Measurements from ENCODE around the gene GPR83.
A peak's percentile ranks its signal among the peaks of the same experiment; 100 is the strongest.

GPR83 gene

GRCh38 chr11:94400839-94401772, at the start of gene GPR83:
Gene GPR83, minus strand, starts transcription at chr11:94401419. Its CDS starts 172 bp downstream, at chr11:94401247.
- peaks cover 8% of the 10 kb centered on the region for H3K4me1 ChIP-seq (ENCODE audit: control insufficient read depth, insufficient read depth, low read length, unreplicated experiment)
- H3K27me3 ChIP-seq (ENCODE audit: insufficient read depth, low read length): peaks cover 61% of the 10 kb centered on the region
- H3K4me3 ChIP-seq (ENCODE audit: low read depth, low read length): peak within 1 kb of the TSS; percentile 72
- H3K27ac ChIP-seq (ENCODE audit: low read depth, low read length): no peak within 1 kb of the TSS
- no peaks in the 10 kb centered on the region for H3K36me3 ChIP-seq (ENCODE audit: insufficient read depth, low read length)
- H2AFZ ChIP-seq (ENCODE audit: low read length, unreplicated experiment): no peak within 1 kb of the TSS
- no peaks in the 10 kb centered on the region for H3K79me2 ChIP-seq (ENCODE audit: control insufficient read depth, insufficient read depth, low read length, unreplicated experiment)

DNA sequence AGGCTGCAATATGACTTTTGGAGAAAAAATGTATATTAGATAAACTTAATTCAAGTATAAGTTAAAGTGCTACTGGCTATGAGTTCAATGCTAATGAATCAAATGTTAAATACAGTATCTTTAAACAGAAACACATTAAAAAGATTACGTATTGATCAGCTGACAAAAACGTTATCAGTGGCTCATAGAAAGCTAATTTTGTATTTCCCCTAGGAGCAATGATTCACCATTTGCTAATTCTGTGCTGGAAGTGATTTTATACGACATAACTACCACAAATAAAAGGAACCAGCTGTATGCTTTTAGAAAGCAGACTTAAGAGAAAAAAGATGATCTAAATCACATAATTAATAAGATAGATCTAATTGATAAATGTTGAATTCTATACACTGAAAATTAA, 48.8 kb upstream of the GPR83 start:
- Histone ChIP-seq H2AFZ (ENCODE audit: low read length, unreplicated experiment) (no peak overlapping the region), H3K36me3 (ENCODE audit: insufficient read depth, low read length) (peaks cover 15% of the 10 kb centered on the region), H3K27me3 (ENCODE audit: insufficient read depth, low read length) (no peaks in the 10 kb centered on the region), H3K4me3 (ENCODE audit: low read depth, low read length) (peak overlapping the region; percentile 5; the same call in 1 of the 2 replicates), H3K4me1 (ENCODE audit: control insufficient read depth, insufficient read depth, low read length, unreplicated experiment) (peaks cover 11% of the 10 kb centered on the region), H3K27ac (ENCODE audit: low read depth, low read length) (peak overlapping the region; percentile 75), H3K79me2 (ENCODE audit: control insufficient read depth, insufficient read depth, low read length, unreplicated experiment) (no peaks in the 10 kb centered on the region)

DNA sequence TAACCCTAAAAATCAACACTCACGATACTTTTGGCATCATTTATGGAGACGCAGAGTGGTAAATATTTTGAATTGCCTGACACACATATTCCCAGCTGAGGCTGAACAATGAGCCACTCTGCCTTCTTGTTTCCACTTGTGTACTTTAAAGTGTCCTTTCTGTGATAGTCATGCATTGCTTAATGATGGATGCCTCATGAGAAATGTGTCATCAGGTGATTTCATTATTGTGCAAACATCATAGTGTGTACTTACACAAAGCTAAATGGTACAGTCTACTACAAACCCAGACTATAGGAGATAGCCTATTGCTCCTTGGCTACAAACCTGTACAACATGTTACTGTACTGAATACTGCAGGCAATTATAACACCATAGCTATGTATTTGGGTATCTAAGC, 48.2 kb upstream of the GPR83 start:
- no peak overlapping the region for H2AFZ ChIP-seq (ENCODE audit: low read length, unreplicated experiment)
- no peaks in the 10 kb centered on the region for H3K27me3 ChIP-seq (ENCODE audit: insufficient read depth, low read length)
- peak overlapping the region; percentile 75 for H3K27ac ChIP-seq (ENCODE audit: low read depth, low read length)
- peaks cover 15% of the 10 kb centered on the region for H3K36me3 ChIP-seq (ENCODE audit: insufficient read depth, low read length)
- H3K4me1 ChIP-seq (ENCODE audit: control insufficient read depth, insufficient read depth, low read length, unreplicated experiment): peaks cover 11% of the 10 kb centered on the region
- H3K4me3 ChIP-seq (ENCODE audit: low read depth, low read length): peak overlapping the region; percentile 5; the same call in 1 of the 2 replicates
- no peaks in the 10 kb centered on the region for H3K79me2 ChIP-seq (ENCODE audit: control insufficient read depth, insufficient read depth, low read length, unreplicated experiment)

DNA sequence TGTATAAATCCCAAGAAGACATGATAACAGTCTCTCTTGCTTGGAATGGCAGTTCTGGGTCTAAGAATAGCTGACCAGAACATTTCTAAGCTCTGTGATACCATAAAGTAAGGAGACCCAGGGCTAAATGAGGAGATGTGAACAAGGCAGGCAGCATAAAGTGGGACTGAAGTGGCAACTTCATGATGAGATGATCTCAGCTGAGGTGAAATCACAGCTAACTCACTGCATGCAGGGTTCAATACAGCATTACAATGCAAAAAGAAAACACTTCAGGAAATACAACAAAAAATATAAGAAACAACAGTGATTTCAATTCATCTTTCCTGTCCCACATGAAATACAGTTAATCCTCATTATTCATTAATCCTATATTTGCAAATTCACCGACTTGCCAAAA, 47.8 kb upstream of the GPR83 start:
- H3K36me3 ChIP-seq (ENCODE audit: insufficient read depth, low read length): peaks cover 15% of the 10 kb centered on the region
- peaks cover 11% of the 10 kb centered on the region for H3K4me1 ChIP-seq (ENCODE audit: control insufficient read depth, insufficient read depth, low read length, unreplicated experiment)
- no peaks in the 10 kb centered on the region for H3K79me2 ChIP-seq (ENCODE audit: control insufficient read depth, insufficient read depth, low read length, unreplicated experiment)
- no peak overlapping the region for H3K4me3 ChIP-seq (ENCODE audit: low read depth, low read length)
- no peak overlapping the region for H2AFZ ChIP-seq (ENCODE audit: low read length, unreplicated experiment)
- peak overlapping the region; percentile 49 for H3K27ac ChIP-seq (ENCODE audit: low read depth, low read length)
- H3K27me3 ChIP-seq (ENCODE audit: insufficient read depth, low read length): no peaks in the 10 kb centered on the region

DNA sequence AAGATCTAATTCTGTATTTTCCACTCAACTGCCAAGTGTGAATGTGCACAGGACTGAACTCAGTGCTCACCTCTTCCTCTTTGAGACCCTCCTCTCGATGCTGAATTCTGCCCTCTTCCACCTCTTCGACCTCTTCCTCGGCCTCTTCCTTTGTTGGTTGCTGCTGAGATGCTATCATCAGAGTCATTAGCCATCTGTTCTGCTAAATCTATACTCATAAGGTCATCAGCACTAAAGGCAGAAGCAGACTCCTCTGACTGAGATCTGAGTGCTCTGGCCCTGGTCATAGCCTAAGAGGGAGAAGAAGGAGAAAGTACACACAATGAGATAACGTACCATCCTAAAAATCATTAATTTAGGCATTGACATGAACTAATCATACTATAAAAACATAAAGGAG, 45.9 kb upstream of the GPR83 start:
- Histone ChIP-seq H3K4me1 (ENCODE audit: control insufficient read depth, insufficient read depth, low read length, unreplicated experiment) (peaks cover 11% of the 10 kb centered on the region), H3K36me3 (ENCODE audit: insufficient read depth, low read length) (peaks cover 8% of the 10 kb centered on the region), H3K79me2 (ENCODE audit: control insufficient read depth, insufficient read depth, low read length, unreplicated experiment) (no peaks in the 10 kb centered on the region), H2AFZ (ENCODE audit: low read length, unreplicated experiment) (no peak overlapping the region), H3K27me3 (ENCODE audit: insufficient read depth, low read length) (no peaks in the 10 kb centered on the region), H3K4me3 (ENCODE audit: low read depth, low read length) (no peak overlapping the region), H3K27ac (ENCODE audit: low read depth, low read length) (no peak overlapping the region)

GRCh38 chr11:94445641-94446040, 44.4 kb upstream of the GPR83 start:
- Histone ChIP-seq H3K27me3 (ENCODE audit: insufficient read depth, low read length) (no peaks in the 10 kb centered on the region), H3K27ac (ENCODE audit: low read depth, low read length) (no peak overlapping the region), H3K4me3 (ENCODE audit: low read depth, low read length) (no peak overlapping the region), H3K36me3 (ENCODE audit: insufficient read depth, low read length) (peaks cover 8% of the 10 kb centered on the region), H3K79me2 (ENCODE audit: control insufficient read depth, insufficient read depth, low read length, unreplicated experiment) (no peaks in the 10 kb centered on the region), H3K4me1 (ENCODE audit: control insufficient read depth, insufficient read depth, low read length, unreplicated experiment) (peaks cover 11% of the 10 kb centered on the region), H2AFZ (ENCODE audit: low read length, unreplicated experiment) (no peak overlapping the region)

GRCh38 chr11:94433049-94433448, 31.8 kb upstream of the GPR83 start:
- H3K4me1 ChIP-seq (ENCODE audit: control insufficient read depth, insufficient read depth, low read length, unreplicated experiment): no peaks in the 10 kb centered on the region
- H3K36me3 ChIP-seq (ENCODE audit: insufficient read depth, low read length): peaks cover 24% of the 10 kb centered on the region
- H3K4me3 ChIP-seq (ENCODE audit: low read depth, low read length): no peak overlapping the region
- no peak overlapping the region for H2AFZ ChIP-seq (ENCODE audit: low read length, unreplicated experiment)
- H3K27ac ChIP-seq (ENCODE audit: low read depth, low read length): no peak overlapping the region
- no peaks in the 10 kb centered on the region for H3K79me2 ChIP-seq (ENCODE audit: control insufficient read depth, insufficient read depth, low read length, unreplicated experiment)
- no peaks in the 10 kb centered on the region for H3K27me3 ChIP-seq (ENCODE audit: insufficient read depth, low read length)

GRCh38 chr11:94424662-94425061, 23.4 kb upstream of the GPR83 start:
- H2AFZ ChIP-seq (ENCODE audit: low read length, unreplicated experiment): no peak overlapping the region
- H3K79me2 ChIP-seq (ENCODE audit: control insufficient read depth, insufficient read depth, low read length, unreplicated experiment): peaks cover 5% of the 10 kb centered on the region
- no peak overlapping the region for H3K27ac ChIP-seq (ENCODE audit: low read depth, low read length)
- peaks cover 14% of the 10 kb centered on the region for H3K4me1 ChIP-seq (ENCODE audit: control insufficient read depth, insufficient read depth, low read length, unreplicated experiment)
- H3K36me3 ChIP-seq (ENCODE audit: insufficient read depth, low read length): peaks cover 33% of the 10 kb centered on the region
- H3K27me3 ChIP-seq (ENCODE audit: insufficient read depth, low read length): no peaks in the 10 kb centered on the region
- no peak overlapping the region for H3K4me3 ChIP-seq (ENCODE audit: low read depth, low read length)

- no peak overlapping the region for H3K4me3 ChIP-seq (ENCODE audit: low read depth, low read length)
- H3K4me1 ChIP-seq (ENCODE audit: control insufficient read depth, insufficient read depth, low read length, unreplicated experiment): peaks cover 14% of the 10 kb centered on the region
- H3K27me3 ChIP-seq (ENCODE audit: insufficient read depth, low read length): no peaks in the 10 kb centered on the region
- H2AFZ ChIP-seq (ENCODE audit: low read length, unreplicated experiment): no peak overlapping the region
- H3K27ac ChIP-seq (ENCODE audit: low read depth, low read length): no peak overlapping the region
- peaks cover 28% of the 10 kb centered on the region for H3K36me3 ChIP-seq (ENCODE audit: insufficient read depth, low read length)
- peaks cover 5% of the 10 kb centered on the region for H3K79me2 ChIP-seq (ENCODE audit: control insufficient read depth, insufficient read depth, low read length, unreplicated experiment)
These were observed 22.8 kb upstream of the GPR83 start for GRCh38 chr11:94424011-94424410.

GRCh38 chr11:94423507-94423906, 22.3 kb upstream of the GPR83 start:
- Histone ChIP-seq H3K36me3 (ENCODE audit: insufficient read depth, low read length) (peaks cover 23% of the 10 kb centered on the region), H3K27me3 (ENCODE audit: insufficient read depth, low read length) (no peaks in the 10 kb centered on the region)

More at GRCh38 chr11:94423507-94423906, 22.3 kb upstream of the GPR83 start:
- peaks cover 5% of the 10 kb centered on the region for H3K79me2 ChIP-seq (ENCODE audit: control insufficient read depth, insufficient read depth, low read length, unreplicated experiment)
- H3K4me1 ChIP-seq (ENCODE audit: control insufficient read depth, insufficient read depth, low read length, unreplicated experiment): peaks cover 14% of the 10 kb centered on the region
- no peak overlapping the region for H3K4me3 ChIP-seq (ENCODE audit: low read depth, low read length)
- no peak overlapping the region for H3K27ac ChIP-seq (ENCODE audit: low read depth, low read length)
- no peak overlapping the region for H2AFZ ChIP-seq (ENCODE audit: low read length, unreplicated experiment)

Measured in ACC112 (cell line).